ENCODE measurements around the gene GLTPD2. TPM values are rescaled to one million over a fixed set of nuclear protein-coding genes. Genes with fewer than 3 reads are reported as not detected.
A peak's percentile ranks its signal among the peaks of the same experiment; 100 is the strongest.

GLTPD2 gene
- total RNA-seq, 1 donor from 2014 or later, result not detected

DNA sequence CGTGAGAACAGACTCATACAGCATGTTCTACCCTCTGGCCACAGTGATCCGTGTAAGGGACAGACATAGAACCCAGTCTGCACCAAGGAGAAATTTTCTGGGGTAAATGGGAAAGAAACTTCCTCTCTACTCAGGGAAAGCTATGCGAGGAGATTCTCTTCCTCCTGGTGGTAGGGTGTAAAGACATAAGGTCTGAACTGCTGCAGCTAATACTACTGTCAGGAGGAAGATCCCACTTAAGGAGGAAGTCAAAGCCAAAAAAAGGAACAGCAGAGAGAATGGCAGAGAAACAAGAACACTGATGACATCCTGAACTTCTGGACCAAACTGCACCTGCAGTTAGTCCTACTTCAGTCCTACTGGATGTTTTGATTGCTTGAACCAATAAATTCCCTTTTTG lies 24.2 kb upstream of the GLTPD2 start:
- Histone ChIP-seq H3K27ac (peak overlapping the region; percentile 46), H3K9me3 (no peaks in the 10 kb centered on the region), H3K4me3 (no peak overlapping the region), H3K27me3 (ENCODE audit: low read depth) (no peaks in the 10 kb centered on the region), H3K36me3 (no peaks in the 10 kb centered on the region), H3K4me1 (peaks cover 8% of the 10 kb centered on the region)
- peak; percentile 65 to 76 for ATAC-seq
- intact Hi-C loops (cut with DNase I), result no loop called here
- no peak for DNase-seq
- TF ChIP-seq, protein P1, sequence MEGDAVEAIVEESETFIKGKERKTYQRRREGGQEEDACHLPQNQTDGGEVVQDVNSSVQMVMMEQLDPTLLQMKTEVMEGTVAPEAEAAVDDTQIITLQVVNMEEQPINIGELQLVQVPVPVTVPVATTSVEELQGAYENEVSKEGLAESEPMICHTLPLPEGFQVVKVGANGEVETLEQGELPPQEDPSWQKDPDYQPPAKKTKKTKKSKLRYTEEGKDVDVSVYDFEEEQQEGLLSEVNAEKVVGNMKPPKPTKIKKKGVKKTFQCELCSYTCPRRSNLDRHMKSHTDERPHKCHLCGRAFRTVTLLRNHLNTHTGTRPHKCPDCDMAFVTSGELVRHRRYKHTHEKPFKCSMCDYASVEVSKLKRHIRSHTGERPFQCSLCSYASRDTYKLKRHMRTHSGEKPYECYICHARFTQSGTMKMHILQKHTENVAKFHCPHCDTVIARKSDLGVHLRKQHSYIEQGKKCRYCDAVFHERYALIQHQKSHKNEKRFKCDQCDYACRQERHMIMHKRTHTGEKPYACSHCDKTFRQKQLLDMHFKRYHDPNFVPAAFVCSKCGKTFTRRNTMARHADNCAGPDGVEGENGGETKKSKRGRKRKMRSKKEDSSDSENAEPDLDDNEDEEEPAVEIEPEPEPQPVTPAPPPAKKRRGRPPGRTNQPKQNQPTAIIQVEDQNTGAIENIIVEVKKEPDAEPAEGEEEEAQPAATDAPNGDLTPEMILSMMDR (IDR thresholded peaks at IDR 0.05), result no peak

DNA sequence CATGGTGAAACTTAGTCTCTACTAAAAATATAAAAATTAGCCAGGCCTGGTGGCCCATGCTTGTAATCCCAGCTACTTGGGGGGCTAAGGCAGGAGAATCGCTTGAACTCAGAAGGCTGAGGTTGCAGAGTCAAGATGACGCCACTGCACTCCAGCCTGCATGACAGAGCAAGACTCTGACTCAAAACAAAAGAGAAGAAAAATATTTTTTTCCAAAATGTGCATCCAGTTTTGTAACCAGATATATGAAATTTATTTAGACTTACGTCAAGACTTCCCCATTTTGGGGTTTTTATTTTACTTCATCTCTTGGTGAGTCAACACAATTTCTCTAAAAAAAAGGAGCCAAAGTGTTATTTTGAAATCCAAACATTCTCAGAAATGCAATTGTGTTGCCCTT lies 22.6 kb upstream of the GLTPD2 start:
- DNase-seq, result peak; percentile 64
- Histone ChIP-seq H3K27ac (peak overlapping the region; percentile 60), H3K9me3 (no peaks in the 10 kb centered on the region), H3K36me3 (no peaks in the 10 kb centered on the region), H3K4me1 (peaks cover 13% of the 10 kb centered on the region), H3K27me3 (ENCODE audit: low read depth) (no peaks in the 10 kb centered on the region), H3K4me3 (no peak overlapping the region)
- intact Hi-C loops (cut with DNase I), result no loop called here
- TF ChIP-seq, protein P1 (IDR thresholded peaks at IDR 0.05), result no peak
- ATAC-seq, result peak; percentile 50 to 66

DNA sequence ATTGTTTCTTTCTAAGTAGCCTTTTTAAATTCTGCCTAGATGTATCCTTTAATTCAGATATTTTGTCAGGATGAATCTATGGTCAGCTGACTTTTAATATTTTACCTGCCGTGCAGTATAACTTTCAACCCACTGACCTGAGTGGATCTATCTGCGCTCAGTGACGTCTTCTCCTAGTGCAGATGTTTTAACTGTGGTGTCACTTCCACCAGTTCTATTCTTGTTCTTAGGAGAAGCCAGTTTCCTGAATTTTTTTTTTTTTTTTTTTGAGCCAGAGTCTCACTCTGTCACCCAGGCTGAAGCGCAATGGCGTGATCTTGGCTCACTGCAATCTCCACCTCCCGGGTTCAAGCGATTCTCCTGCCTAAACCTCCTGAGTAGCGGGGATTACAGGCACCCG lies 22.0 kb upstream of the GLTPD2 start:
- peaks cover 17% of the 10 kb centered on the region for H3K4me1 ChIP-seq
- H3K27me3 ChIP-seq (ENCODE audit: low read depth), result no peaks in the 10 kb centered on the region
- peak overlapping the region; percentile 60 for H3K27ac ChIP-seq
- no peak for DNase-seq
- TF ChIP-seq, protein P1 (IDR thresholded peaks at IDR 0.05), result no peak
- H3K9me3 ChIP-seq, result no peaks in the 10 kb centered on the region
- intact Hi-C loops (cut with DNase I), result no loop called here
- ATAC-seq, result peak; percentile 13 to 42
- H3K4me3 ChIP-seq, result no peak overlapping the region
- H3K36me3 ChIP-seq, result no peaks in the 10 kb centered on the region

DNA sequence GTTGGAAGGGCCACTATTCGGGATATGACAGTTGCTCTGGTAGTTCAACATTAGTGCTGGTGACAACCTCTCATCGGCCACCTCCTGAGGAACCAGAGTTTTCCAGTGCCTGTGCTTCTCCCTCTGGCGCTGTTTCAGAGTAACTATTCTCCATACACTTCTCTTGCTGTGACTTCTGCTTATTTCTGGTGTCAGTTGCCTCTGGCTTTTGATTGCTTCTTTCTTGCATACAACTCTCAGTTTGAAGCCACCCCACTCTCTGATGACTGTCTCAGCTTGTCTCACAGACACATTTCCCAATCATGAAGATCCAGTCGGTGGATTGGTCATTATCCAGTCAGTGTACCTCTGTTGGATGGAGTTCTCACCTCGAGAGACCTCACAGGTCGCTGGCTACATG lies 20.5 kb upstream of the GLTPD2 start:
- H3K4me1 ChIP-seq, result peaks cover 17% of the 10 kb centered on the region
- TF ChIP-seq, protein P1 (IDR thresholded peaks at IDR 0.05), result no peak
- DNase-seq (no peak), ATAC-seq (peak; percentile 17 to 30)
- no peaks in the 10 kb centered on the region for H3K36me3 ChIP-seq
- H3K9me3 ChIP-seq, result no peaks in the 10 kb centered on the region
- intact Hi-C loops (cut with DNase I), result no loop called here
- no peak overlapping the region for H3K4me3 ChIP-seq
- H3K27ac ChIP-seq, result no peak overlapping the region
- H3K27me3 ChIP-seq (ENCODE audit: low read depth), result no peaks in the 10 kb centered on the region

DNA sequence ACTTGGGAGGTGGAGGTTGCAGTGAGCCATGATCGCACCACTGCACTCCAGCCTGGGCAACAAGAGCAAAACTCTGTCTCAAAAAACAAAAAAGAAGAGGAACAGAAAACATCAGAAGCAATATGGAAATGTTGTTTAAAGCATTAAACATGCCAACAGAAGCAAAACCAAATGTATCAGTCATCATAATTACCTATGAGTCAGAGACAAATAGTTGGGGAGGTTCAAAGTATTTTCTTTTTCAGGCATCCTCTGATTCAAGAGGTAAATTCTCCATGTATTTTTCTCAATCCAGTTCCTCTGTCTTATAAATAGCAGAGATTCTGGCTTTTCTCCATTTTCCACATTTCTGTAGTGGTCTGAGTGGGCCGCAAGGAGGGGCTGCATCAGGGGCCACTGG lies 19.1 kb upstream of the GLTPD2 start:
- Histone ChIP-seq H3K27ac (no peak overlapping the region), H3K36me3 (no peaks in the 10 kb centered on the region), H3K4me1 (peaks cover 9% of the 10 kb centered on the region), H3K27me3 (ENCODE audit: low read depth) (no peaks in the 10 kb centered on the region), H3K9me3 (no peaks in the 10 kb centered on the region), H3K4me3 (no peak overlapping the region)
- TF ChIP-seq, protein P1 (IDR thresholded peaks at IDR 0.05), result no peak
- intact Hi-C loops (cut with DNase I), result no loop called here
- DNase-seq (no peak), ATAC-seq (no peak)

All from lower lobe of right lung (tissue), 2 donors.